ENCODE measurements around the gene ERGIC1. TPM values are rescaled to one million over a fixed set of nuclear protein-coding genes. Genes with fewer than 3 reads are reported as not detected.

ERGIC1 gene
- total and polyA plus RNA-seq, 10 of the 15 experiments (the other 5 are each of a cell fraction or from before 2014, with no cell fraction given), result 8.8 to 104 (median 76.3) TPM

GRCh38 chr5:172984244-172984953 lies 150.3 kb downstream of the ERGIC1 start (continued):
- TF ChIP-seq ZNF384 (IDR thresholded peaks at IDR 0.05; ENCODE audit: borderline replicate concordance, low read depth, low read length) (peak; percentile 78), ZNF24 (IDR thresholded peaks at IDR 0.05) (0 out of 2 replicates have a peak, but pooled peaks have one; percentile 38), ATF2 (IDR thresholded peaks at IDR 0.05; ENCODE audit: low read length) (peak; percentile 35; the same call in 1 of the 2 replicates), TCF12 (IDR thresholded peaks at IDR 0.05; ENCODE audit: low read depth, low read length) (no peak), SPI1 (IDR thresholded peaks at IDR 0.05; ENCODE audit: borderline replicate concordance, insufficient read depth, low read depth, low read length) (peak; percentile 86), DPF2 (IDR thresholded peaks at IDR 0.05) (0 out of 2 replicates have a peak, but pooled peaks have one; percentile 9), IRF4 (IDR thresholded peaks at IDR 0.05; ENCODE audit: low read depth, low read length) (0 out of 2 replicates have a peak, but pooled peaks have one; percentile 31), YY1 (IDR thresholded peaks at IDR 0.05; ENCODE audit: low read depth, low read length) (0 out of 2 replicates have a peak, but pooled peaks have one; percentile 49), NKRF (conservative IDR thresholded peaks at IDR 0.05) (peak; percentile 12; the same call in 1 of the 2 replicates), CREM (IDR thresholded peaks at IDR 0.05; ENCODE audit: low read depth) (no peak; the same call in 1 of the 2 replicates), RAD21 (IDR thresholded peaks at IDR 0.05; ENCODE audit: insufficient read depth, low read depth, low read length) (peak; percentile 82), MEF2B (IDR thresholded peaks at IDR 0.05; ENCODE audit: partially characterized antibody, poor library complexity, severe bottlenecking) (no peak)
